ENCODE data around the gene PCDH9. TPM values are rescaled to one million over a fixed set of nuclear protein-coding genes. Genes with fewer than 3 reads are reported as not detected.
A peak's percentile ranks its signal among the peaks of the same experiment; 100 is the strongest.

The PCDH9 gene
- total RNA-seq, 1 experiment from 2014 or later = 5.8 TPM

GRCh38 chr13:66657165-66657881 lies 572.8 kb downstream of the PCDH9 start:
- H3K36me3 ChIP-seq (ENCODE audit: insufficient read depth, low read length, poor library complexity, severe bottlenecking) = no peaks in the 10 kb centered on the region
- CTCF ChIA-PET = interaction anchor here (1.2 kb wide), 1 partner anchor 39 kb away, joined by 3 read pairs; no protein-coding TSS in a partner anchor
- H3K27me3 ChIP-seq (replicated peaks; ENCODE audit: insufficient read depth, low read depth, low read length, poor library complexity) = no peaks in the 10 kb centered on the region
- TF ChIP-seq EZH2 (IDR thresholded peaks at IDR 0.05; ENCODE audit: borderline replicate concordance, low read depth, low read length, poor library complexity, severe bottlenecking) (no peak), CTCF (conservative IDR thresholded peaks at IDR 0.05; ENCODE audit: low read depth, low read length) (no peak)
- DNase-seq (ENCODE audit: low spot score) = peak; percentile 72
- peaks cover 29% of the 10 kb centered on the region for H3K4me1 ChIP-seq (ENCODE audit: insufficient read depth, low read length, poor library complexity, severe bottlenecking)
- no peaks in the 10 kb centered on the region for H3K9me3 ChIP-seq (ENCODE audit: low read depth, low read length, poor library complexity, severe bottlenecking)
- no peak overlapping the region for H3K4me3 ChIP-seq (ENCODE audit: low read depth, low read length, poor library complexity, severe bottlenecking)
- POLR2A ChIA-PET (ENCODE audit: low non-redundant PET) = no interaction called here
- no peak overlapping the region for H3K27ac ChIP-seq (ENCODE audit: low read depth, low read length, poor library complexity, severe bottlenecking)
- intact Hi-C loops (cut with micrococcal nuclease; ENCODE audit: unreplicated experiment) = no loop called here
- BruUV-seq (replicated peaks) = no TSS peak

GRCh38 chr13:66655847-66656454 lies 574.2 kb downstream of the PCDH9 start:
- H3K4me3 ChIP-seq (ENCODE audit: low read depth, low read length, poor library complexity, severe bottlenecking) = no peak overlapping the region
- ChIA-PET POLR2A (ENCODE audit: low non-redundant PET) (interaction anchor here (0.7 kb wide), 1 partner anchor 45 kb away, joined by 8 read pairs; no protein-coding TSS in a partner anchor), CTCF (interaction anchor here (1.2 kb wide), 1 partner anchor 37 kb away, joined by 3 read pairs; no protein-coding TSS in a partner anchor)
- H3K9me3 ChIP-seq (ENCODE audit: low read depth, low read length, poor library complexity, severe bottlenecking) = no peaks in the 10 kb centered on the region
- DNase-seq (ENCODE audit: low spot score) = no peak
- no peaks in the 10 kb centered on the region for H3K27me3 ChIP-seq (replicated peaks; ENCODE audit: insufficient read depth, low read depth, low read length, poor library complexity)
- BruUV-seq (replicated peaks) = no TSS peak
- no peak for TF ChIP-seq EZH2 (IDR thresholded peaks at IDR 0.05; ENCODE audit: borderline replicate concordance, low read depth, low read length, poor library complexity, severe bottlenecking)
- no peak for TF ChIP-seq CTCF (conservative IDR thresholded peaks at IDR 0.05; ENCODE audit: low read depth, low read length)
- H3K27ac ChIP-seq (ENCODE audit: low read depth, low read length, poor library complexity, severe bottlenecking) = no peak overlapping the region
- H3K36me3 ChIP-seq (ENCODE audit: insufficient read depth, low read length, poor library complexity, severe bottlenecking) = no peaks in the 10 kb centered on the region
- intact Hi-C loops (cut with micrococcal nuclease; ENCODE audit: unreplicated experiment) = no loop called here
- H3K4me1 ChIP-seq (ENCODE audit: insufficient read depth, low read length, poor library complexity, severe bottlenecking) = peaks cover 23% of the 10 kb centered on the region

GRCh38 chr13:66644855-66645460 lies 585.2 kb downstream of the PCDH9 start:
- Histone ChIP-seq H3K4me1 (ENCODE audit: insufficient read depth, low read length, poor library complexity, severe bottlenecking) (no peaks in the 10 kb centered on the region), H3K27ac (ENCODE audit: low read depth, low read length, poor library complexity, severe bottlenecking) (no peak overlapping the region), H3K27me3 (replicated peaks; ENCODE audit: insufficient read depth, low read depth, low read length, poor library complexity) (no peaks in the 10 kb centered on the region), H3K9me3 (ENCODE audit: low read depth, low read length, poor library complexity, severe bottlenecking) (no peaks in the 10 kb centered on the region), H3K36me3 (ENCODE audit: insufficient read depth, low read length, poor library complexity, severe bottlenecking) (no peaks in the 10 kb centered on the region), H3K4me3 (ENCODE audit: low read depth, low read length, poor library complexity, severe bottlenecking) (no peak overlapping the region)
- CTCF ChIA-PET = no interaction called here
- no TSS peak for BruUV-seq (replicated peaks)
- no peak for DNase-seq (ENCODE audit: low spot score)
- POLR2A ChIA-PET (ENCODE audit: low non-redundant PET) = no interaction called here
- intact Hi-C loops (cut with micrococcal nuclease; ENCODE audit: unreplicated experiment) = no loop called here
- no peak for TF ChIP-seq CTCF (conservative IDR thresholded peaks at IDR 0.05; ENCODE audit: low read depth, low read length)
- no peak for TF ChIP-seq EZH2 (IDR thresholded peaks at IDR 0.05; ENCODE audit: borderline replicate concordance, low read depth, low read length, poor library complexity, severe bottlenecking)

All from A673 (cell line).